GM21390 (cell line): Measurements from ENCODE around the gene EPS15.
"Not testable (repeated sequence)": the region's sequence is repeated elsewhere in the genome, so short reads cannot be mapped to it uniquely, and the experiment has no call there.

Source experiments
- ATAC-seq: cut with Tn5 transposase; IDR thresholded peaks from one replicate; pipeline ENCODE4 v1.9.1; 2021; ENCODE audit not compliant: unreplicated experiment

EPS15 gene

DNA sequence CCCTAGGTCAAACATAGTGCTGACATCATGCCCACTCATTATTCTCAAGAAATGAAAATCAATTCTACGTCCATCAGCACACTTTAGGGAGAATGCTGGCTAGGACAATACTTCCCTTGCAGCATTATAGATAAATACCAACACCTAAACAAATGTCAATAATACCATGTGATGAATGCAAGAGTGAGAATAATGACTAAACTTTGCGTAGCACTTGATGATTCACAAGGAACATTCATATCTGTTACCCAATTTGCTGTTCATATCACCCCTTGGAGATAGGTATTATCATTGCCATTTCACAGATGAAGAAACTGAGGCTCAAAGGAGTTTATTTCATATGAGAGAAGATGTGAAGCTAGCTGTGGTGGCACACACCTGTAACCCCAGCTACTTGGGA is 24.8 kb upstream of the EPS15 start:
- no peak for ATAC-seq

GRCh38 chr1:51542158-51542953 is 23.3 kb upstream of the EPS15 start:
- no peak for ATAC-seq

- no peak for ATAC-seq
Observed at GRCh38 chr1:51541313-51542050, 22.4 kb upstream of the EPS15 start.

DNA sequence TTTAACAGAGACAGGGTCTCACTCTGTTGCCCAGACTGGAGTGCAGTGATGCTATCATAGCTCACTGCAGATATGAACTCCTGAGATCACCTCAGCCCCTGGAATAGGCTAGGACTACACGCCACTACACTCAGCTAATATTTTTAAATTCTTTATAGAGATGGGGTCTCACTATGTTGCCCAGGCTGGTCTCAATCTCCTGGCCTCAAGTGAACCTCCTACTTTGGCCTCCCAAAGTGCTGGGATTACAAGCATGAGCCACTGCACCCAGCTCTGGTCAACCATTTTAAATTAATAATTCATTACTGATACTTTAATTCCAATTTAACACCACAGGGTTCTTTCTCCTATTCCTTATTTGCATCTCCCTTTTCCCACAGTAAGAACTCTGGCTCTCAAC is 18.5 kb upstream of the EPS15 start:
- no peak for ATAC-seq

- no peak for ATAC-seq
Observed at GRCh38 chr1:51535006-51535592, 16.0 kb upstream of the EPS15 start.

DNA sequence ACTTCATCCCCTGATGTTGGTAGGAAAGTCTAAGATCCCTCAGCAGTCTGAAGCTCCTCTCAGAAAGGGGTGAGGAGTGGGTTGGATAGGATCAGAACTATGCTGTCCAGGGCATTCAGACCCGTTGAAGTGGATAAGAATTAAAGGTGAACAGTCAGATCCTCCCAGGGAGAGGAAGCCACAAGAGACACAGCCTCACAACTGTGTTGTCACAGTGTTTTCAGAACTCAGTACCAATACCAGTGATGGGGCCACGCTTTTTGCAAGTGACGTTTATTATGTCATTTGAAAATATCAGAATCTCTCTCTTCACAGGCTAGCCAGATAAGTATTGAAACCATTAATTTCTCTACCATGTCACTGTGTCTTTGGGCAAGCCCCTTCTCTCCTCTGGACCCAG is 15.4 kb upstream of the EPS15 start:
- peak; percentile 51 for ATAC-seq

DNA sequence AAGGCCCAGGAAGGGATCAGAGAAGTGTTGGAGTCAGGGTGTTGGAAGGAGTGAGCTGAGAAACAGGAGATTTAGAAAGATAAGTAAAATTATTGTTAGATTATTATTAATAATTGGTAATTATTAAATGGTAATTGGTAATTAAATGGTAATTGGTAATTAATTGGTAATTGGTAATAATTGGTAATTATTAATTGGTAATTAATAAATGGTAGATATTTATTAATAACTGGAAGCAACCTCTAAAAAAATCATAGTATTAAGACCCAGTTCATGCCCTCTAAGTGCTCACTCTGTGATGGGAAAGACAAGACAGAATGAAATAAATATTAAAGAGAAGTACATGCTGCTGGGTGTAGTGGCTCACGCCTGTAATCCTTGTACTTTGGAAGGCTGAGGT is 13.8 kb upstream of the EPS15 start:
- ATAC-seq: no peak

- not testable (repeated sequence) for ATAC-seq
Observed at GRCh38 chr1:51530447-51530846, 11.4 kb upstream of the EPS15 start.

DNA sequence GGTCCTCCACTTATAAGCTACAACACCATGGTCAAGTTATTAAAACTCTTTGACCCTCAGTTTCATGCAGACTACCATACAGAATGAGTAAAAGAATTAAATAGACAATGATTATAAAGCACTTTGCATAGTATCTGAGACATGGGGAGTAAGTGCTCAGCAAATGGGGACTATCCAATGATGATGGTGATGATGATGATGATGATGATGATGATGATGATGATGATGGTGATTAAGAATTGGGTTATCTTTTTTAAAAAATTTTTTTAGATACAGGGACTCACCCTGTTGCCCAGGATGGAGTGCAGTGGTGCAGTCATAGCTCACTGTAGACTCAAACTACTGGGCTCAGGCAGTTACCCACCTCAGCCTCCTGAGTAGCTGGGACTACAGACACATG is 8.1 kb upstream of the EPS15 start:
- no peak for ATAC-seq

- ATAC-seq: no peak
Observed at GRCh38 chr1:51526248-51526647, 7.2 kb upstream of the EPS15 start.

GRCh38 chr1:51525295-51525694 is 6.2 kb upstream of the EPS15 start:
- no peak for ATAC-seq

- ATAC-seq: no peak
Observed at GRCh38 chr1:51524817-51525216, 5.8 kb upstream of the EPS15 start.

- ATAC-seq: no peak
Observed at GRCh38 chr1:51523931-51524330, 4.9 kb upstream of the EPS15 start.

GRCh38 chr1:51520700-51521248 is 1.7 kb upstream of the EPS15 start:
- no peak for ATAC-seq

- ATAC-seq: no peak
Observed at GRCh38 chr1:51519865-51520699, 1.0 kb upstream of the EPS15 start.

DNA sequence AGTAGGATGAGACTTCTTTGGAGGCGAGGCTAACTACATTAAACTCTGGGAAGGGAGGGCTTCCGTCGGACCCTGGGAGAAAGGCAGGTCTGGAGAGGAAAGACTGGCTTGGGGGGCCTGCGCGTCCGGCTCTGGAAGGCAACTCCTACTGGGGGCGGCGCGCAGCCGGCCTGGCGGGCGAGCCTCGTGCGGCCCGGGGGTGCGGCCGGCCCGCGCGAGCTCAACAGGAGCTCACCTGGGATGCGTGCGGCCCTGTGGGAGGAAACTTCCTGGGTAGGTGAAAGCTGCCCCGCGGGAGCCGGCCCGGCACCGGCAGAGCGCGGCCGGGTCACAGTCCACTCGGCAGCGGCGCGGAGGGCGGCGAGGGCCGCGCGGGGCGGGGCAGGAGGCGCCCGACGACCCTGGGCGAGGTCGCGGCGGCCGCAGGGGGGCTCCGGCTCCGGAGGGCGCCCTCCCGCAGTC is 449 bp downstream of the EPS15 start:
- peak; percentile 42 for ATAC-seq

DNA sequence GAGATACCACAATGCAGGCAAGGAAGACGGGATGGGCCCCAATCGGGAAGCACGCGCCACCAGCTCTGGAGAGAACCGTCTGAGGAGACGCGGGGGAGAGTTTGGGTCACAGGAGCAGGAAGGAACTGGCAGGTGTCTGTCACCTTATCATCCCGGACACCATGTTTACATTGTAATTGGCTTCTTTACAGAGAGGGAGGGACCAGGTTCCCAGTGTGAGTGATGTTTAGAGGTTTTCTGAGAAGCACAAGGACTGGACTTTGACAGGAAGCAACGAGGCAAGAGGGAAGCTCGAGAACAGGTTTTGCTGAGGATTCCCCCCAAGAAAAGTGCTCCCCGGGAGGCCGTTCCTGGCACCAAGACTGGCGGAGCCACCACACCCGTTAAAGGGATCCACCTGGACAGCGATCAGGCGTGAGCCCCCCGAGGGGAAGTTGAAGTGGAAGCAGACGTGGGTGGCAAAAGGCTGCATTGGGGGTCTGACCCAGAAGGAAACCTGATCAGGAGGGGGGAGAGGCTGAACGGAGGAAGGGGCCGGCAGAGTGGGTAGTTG is 957 bp downstream of the EPS15 start:
- ATAC-seq: peak; percentile 39

- no peak for ATAC-seq
Observed at GRCh38 chr1:51517361-51518032, 1.6 kb downstream of the EPS15 start.

DNA sequence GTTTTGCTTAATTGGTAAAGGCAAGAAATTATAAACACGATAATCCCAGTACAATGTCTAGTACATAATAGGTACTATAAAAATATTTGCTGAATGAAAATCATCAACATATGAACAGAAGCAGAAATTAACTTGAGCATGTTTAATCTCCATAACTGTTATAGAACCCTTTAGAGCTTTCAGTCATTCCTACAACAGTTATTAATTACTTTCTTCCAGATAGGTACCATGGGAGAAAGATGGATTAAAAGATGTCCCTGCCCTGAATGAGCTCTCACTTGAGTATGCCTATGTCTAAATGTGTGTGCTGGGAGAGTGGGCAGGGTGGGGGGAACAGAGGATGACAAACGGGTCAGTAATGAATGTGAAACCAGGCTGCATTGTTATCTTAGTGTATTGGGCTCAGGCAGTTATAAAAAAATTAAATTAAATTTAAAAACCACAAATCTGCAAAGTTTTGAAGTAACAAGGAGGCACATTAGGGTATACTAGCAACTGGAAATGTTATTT is 2.4 kb downstream of the EPS15 start:
- no peak for ATAC-seq
